ENCODE data around the gene RAET1E. TPM values are rescaled to one million over a fixed set of nuclear protein-coding genes. Genes with fewer than 3 reads are reported as not detected.

The RAET1E gene
- total and polyA plus RNA-seq, 2 experiments from 2014 or later: 8.1 to 10.4 TPM

DNA sequence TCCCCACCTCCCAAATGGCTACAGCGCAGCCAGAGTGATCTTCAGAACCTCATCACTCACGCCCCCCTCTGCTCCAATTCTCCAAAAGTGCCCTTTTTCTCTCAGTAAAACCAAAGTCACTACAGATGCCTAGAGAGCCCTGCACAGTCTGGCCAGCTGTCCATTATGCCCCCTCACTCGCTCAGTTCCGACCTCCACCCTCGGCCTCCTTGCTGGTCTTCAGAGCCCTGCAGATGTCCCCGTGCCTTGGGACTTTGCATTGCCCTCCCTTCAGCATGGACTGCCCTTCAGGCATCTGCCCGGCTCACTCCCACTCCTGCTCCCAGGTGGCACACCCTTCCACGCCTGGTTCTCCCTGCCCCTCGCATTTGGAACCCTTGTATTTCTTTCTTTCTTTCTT lies 1.1 kb upstream of the RAET1E start:
- Histone ChIP-seq H3K9ac (no peak overlapping the region), H3K9me2 (ENCODE audit: insufficient read depth) (no peaks in the 10 kb centered on the region), H3K27ac (no peak overlapping the region), H3K4me2 (ENCODE audit: unreplicated experiment) (no peak overlapping the region), H2AFZ (no peak overlapping the region), H3F3A (ENCODE audit: insufficient read depth) (peaks cover 27% of the 10 kb centered on the region), H3K4me3 (no peak overlapping the region), H3K79me2 (ENCODE audit: insufficient read depth) (no peaks in the 10 kb centered on the region), H3K9me3 (ENCODE audit: low read depth) (no peaks in the 10 kb centered on the region), H4K20me1 (ENCODE audit: insufficient read depth) (no peaks in the 10 kb centered on the region), H3K27me3 (replicated peaks; ENCODE audit: insufficient read depth) (no peaks in the 10 kb centered on the region), H3K4me1 (ENCODE audit: insufficient read depth) (peaks cover 34% of the 10 kb centered on the region), H3K36me3 (ENCODE audit: low read depth) (no peaks in the 10 kb centered on the region)
- no peak for TF ChIP-seq EZH2phosphoT487 (IDR thresholded peaks at IDR 0.05; ENCODE audit: insufficient read depth, low read depth)
- TF ChIP-seq EZH2 (IDR thresholded peaks at IDR 0.05; ENCODE audit: insufficient read depth, poor library complexity, severe bottlenecking): no peak
- DNase-seq: no peak
- WGBS, 2 experiments (ENCODE audit: low coverage in 1 of 2, low lambda C conversion rate in 2 of 2, missing lambda C conversion rate in 2 of 2): 90 to 92% methylated on average over 9 of the region's 9 CpGs
- in situ Hi-C loops (cut with MboI): no loop called here

DNA sequence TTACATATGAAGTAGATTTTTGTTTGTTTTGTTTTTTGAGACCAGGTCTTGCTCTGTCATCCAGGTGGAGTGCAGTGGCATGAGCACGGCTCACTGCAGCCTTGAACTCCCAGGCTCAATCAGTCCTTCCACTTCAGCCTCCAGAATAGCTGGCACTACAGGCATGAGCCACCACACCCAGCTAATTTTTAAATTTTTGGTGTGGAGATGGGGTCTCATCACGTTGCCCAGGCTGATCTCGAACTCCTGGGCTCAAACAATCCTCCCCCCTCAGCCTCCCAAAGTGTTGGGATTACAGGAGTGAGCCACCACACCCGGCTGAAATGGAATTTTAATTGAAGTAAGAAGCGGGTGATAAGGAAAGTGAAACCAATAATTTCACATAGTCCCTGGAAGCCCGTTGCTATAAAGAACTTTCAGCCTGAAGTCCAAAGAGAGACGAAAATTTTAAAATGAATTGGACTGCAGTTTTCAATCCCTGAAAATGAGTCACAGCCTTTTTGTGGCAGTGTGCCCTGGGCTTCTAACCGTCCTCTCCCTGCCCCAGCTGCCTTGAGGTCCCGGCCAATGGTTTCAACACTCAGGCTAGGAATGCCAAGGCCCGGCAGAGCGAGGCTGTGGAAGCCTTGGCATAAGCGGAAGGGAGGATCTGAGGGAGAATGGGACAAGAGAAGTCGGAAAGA lies 757 bp downstream of the RAET1E start:
- Histone ChIP-seq H4K20me1 (ENCODE audit: insufficient read depth) (no peaks in the 10 kb centered on the region), H3K27me3 (replicated peaks; ENCODE audit: insufficient read depth) (no peaks in the 10 kb centered on the region), H3K9ac (peak overlapping the region; percentile 76), H3K9me2 (ENCODE audit: insufficient read depth) (no peaks in the 10 kb centered on the region), H2AFZ (peak overlapping the region; percentile 71), H3K36me3 (ENCODE audit: low read depth) (no peaks in the 10 kb centered on the region), H3K79me2 (ENCODE audit: insufficient read depth) (no peaks in the 10 kb centered on the region), H3K27ac (peak overlapping the region; percentile 94), H3K4me2 (ENCODE audit: unreplicated experiment) (peak overlapping the region; percentile 84), H3K9me3 (ENCODE audit: low read depth) (no peaks in the 10 kb centered on the region), H3K4me3 (peak overlapping the region; percentile 69), H3F3A (ENCODE audit: insufficient read depth) (peaks cover 28% of the 10 kb centered on the region), H3K4me1 (ENCODE audit: insufficient read depth) (peaks cover 34% of the 10 kb centered on the region)
- WGBS, 2 experiments (ENCODE audit: low coverage in 1 of 2, low lambda C conversion rate in 2 of 2, missing lambda C conversion rate in 2 of 2): 2 to 5% methylated on average over 13 of the region's 13 CpGs
- in situ Hi-C loops (cut with MboI): no loop called here
- TF ChIP-seq EZH2 (IDR thresholded peaks at IDR 0.05; ENCODE audit: insufficient read depth, poor library complexity, severe bottlenecking) (no peak), EZH2phosphoT487 (IDR thresholded peaks at IDR 0.05; ENCODE audit: insufficient read depth, low read depth) (no peak)
- DNase-seq: peak; percentile 97

DNA sequence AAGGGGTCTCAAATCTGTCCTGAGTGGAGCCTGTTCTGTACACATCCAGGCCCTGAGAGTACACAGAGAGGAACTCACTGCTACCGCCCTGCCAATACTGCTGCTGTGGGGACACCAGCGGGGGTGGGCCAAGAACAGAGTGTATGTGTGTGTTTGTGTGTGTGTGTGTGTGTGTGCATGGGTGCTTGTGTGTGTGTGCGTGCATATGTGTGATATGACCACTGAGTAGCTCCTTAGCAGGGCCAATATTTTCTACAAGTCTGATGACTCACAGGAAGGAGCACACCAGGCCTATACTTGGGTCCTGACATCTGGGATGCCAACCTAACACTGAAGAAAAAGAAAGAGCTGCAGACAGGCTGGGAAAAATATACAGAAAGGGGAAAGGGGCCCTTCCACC lies 1.4 kb downstream of the RAET1E start:
- in situ Hi-C loops (cut with MboI): no loop called here
- Histone ChIP-seq H3F3A (ENCODE audit: insufficient read depth) (peaks cover 34% of the 10 kb centered on the region), H4K20me1 (ENCODE audit: insufficient read depth) (no peaks in the 10 kb centered on the region), H3K27me3 (replicated peaks; ENCODE audit: insufficient read depth) (no peaks in the 10 kb centered on the region), H3K4me3 (peak overlapping the region; percentile 69), H3K27ac (peak overlapping the region; percentile 94), H3K9ac (peak overlapping the region; percentile 76), H3K9me2 (ENCODE audit: insufficient read depth) (no peaks in the 10 kb centered on the region), H3K36me3 (ENCODE audit: low read depth) (no peaks in the 10 kb centered on the region), H2AFZ (peak overlapping the region; percentile 71), H3K4me1 (ENCODE audit: insufficient read depth) (peaks cover 39% of the 10 kb centered on the region), H3K79me2 (ENCODE audit: insufficient read depth) (no peaks in the 10 kb centered on the region), H3K4me2 (ENCODE audit: unreplicated experiment) (peak overlapping the region; percentile 84), H3K9me3 (ENCODE audit: low read depth) (no peaks in the 10 kb centered on the region)
- 81 to 82% methylated on average over 3 of the region's 3 CpGs for whole genome bisulfite sequencing, 2 experiments (ENCODE audit: low coverage in 1 of 2, low lambda C conversion rate in 2 of 2, missing lambda C conversion rate in 2 of 2)
- no peak for TF ChIP-seq EZH2phosphoT487 (IDR thresholded peaks at IDR 0.05; ENCODE audit: insufficient read depth, low read depth)
- no peak for TF ChIP-seq EZH2 (IDR thresholded peaks at IDR 0.05; ENCODE audit: insufficient read depth, poor library complexity, severe bottlenecking)
- peak; percentile 77 for DNase-seq

DNA sequence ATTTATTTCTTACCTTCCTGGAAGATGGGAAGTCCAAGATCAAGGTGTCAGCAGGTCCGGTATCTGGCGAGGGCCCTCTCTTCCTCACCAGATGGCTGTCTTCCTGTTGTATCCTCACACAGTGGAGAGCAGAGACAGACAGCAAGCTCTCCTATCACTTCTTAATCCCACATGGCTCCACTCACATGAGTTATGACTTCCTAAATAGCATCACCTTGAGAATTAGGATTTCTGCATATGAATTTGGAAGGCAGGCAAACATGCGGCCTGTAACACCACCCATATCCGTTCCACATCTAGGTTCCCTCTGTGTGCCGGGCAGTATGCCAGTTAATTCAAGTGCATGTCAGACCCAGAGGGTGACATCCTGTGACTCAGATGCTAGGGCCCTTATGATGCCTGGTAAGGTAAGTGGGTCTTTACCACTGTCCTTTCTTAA lies 2.1 kb downstream of the RAET1E start:
- H4K20me1 ChIP-seq (ENCODE audit: insufficient read depth): no peaks in the 10 kb centered on the region
- H3K4me3 ChIP-seq: 0 out of 2 replicates have a peak overlapping the region, but pooled peaks have one; percentile 27
- DNase-seq: peak; percentile 82
- WGBS, 2 experiments (ENCODE audit: low coverage in 1 of 2, low lambda C conversion rate in 2 of 2, missing lambda C conversion rate in 2 of 2): 12 to 21% methylated on average over 5 of the region's 5 CpGs
- no peaks in the 10 kb centered on the region for H3K9me3 ChIP-seq (ENCODE audit: low read depth)
- in situ Hi-C loops (cut with MboI): no loop called here
- H3K36me3 ChIP-seq (ENCODE audit: low read depth): no peaks in the 10 kb centered on the region
- peak overlapping the region; percentile 84 for H3K4me2 ChIP-seq (ENCODE audit: unreplicated experiment)
- no peaks in the 10 kb centered on the region for H3K79me2 ChIP-seq (ENCODE audit: insufficient read depth)
- H3F3A ChIP-seq (ENCODE audit: insufficient read depth): peaks cover 41% of the 10 kb centered on the region
- H3K27ac ChIP-seq: peak overlapping the region; percentile 94
- H3K9ac ChIP-seq: peak overlapping the region; percentile 13; the same call in 1 of the 2 replicates
- H3K27me3 ChIP-seq (replicated peaks; ENCODE audit: insufficient read depth): no peaks in the 10 kb centered on the region
- TF ChIP-seq EZH2phosphoT487 (IDR thresholded peaks at IDR 0.05; ENCODE audit: insufficient read depth, low read depth) (no peak), EZH2 (IDR thresholded peaks at IDR 0.05; ENCODE audit: insufficient read depth, poor library complexity, severe bottlenecking) (no peak)
- peak overlapping the region; percentile 67 for H2AFZ ChIP-seq
- no peaks in the 10 kb centered on the region for H3K9me2 ChIP-seq (ENCODE audit: insufficient read depth)
- peaks cover 45% of the 10 kb centered on the region for H3K4me1 ChIP-seq (ENCODE audit: insufficient read depth)
